ENCODE measurements around the gene VPS8.
"Not testable (repeated sequence)": the region's sequence is repeated elsewhere in the genome, so short reads cannot be mapped to it uniquely, and the experiment has no call there.

VPS8 gene

GRCh38 chr3:184932777-184933176 lies 120.8 kb downstream of the VPS8 start:
- DNase-seq: no peak

- no peak for DNase-seq
Observed at GRCh38 chr3:184937611-184938010, 125.6 kb downstream of the VPS8 start.

DNA sequence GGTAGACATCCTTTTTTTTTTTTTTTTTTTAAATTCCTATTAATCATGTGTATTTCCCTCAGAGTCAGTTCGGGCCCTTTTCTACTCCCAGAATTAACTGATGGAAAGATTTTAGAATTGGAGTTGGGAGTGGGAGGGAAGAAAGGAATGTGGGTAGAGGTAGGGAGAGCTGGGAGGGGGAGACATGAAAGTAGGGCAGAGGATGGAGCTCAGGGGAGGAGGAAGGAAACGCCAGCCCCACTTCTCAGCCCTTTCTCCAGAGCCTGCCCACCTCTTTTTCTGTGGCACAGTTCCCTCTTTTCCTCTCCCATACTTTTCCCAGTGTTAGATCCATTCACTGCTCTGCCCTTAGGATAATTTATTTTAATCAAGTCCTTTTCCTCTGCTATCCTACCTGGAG lies 129.4 kb downstream of the VPS8 start:
- DNase-seq: no peak

GRCh38 chr3:184942735-184943134 lies 130.8 kb downstream of the VPS8 start:
- no peak for DNase-seq

GRCh38 chr3:184944241-184944640 lies 132.3 kb downstream of the VPS8 start:
- DNase-seq: no peak

DNA sequence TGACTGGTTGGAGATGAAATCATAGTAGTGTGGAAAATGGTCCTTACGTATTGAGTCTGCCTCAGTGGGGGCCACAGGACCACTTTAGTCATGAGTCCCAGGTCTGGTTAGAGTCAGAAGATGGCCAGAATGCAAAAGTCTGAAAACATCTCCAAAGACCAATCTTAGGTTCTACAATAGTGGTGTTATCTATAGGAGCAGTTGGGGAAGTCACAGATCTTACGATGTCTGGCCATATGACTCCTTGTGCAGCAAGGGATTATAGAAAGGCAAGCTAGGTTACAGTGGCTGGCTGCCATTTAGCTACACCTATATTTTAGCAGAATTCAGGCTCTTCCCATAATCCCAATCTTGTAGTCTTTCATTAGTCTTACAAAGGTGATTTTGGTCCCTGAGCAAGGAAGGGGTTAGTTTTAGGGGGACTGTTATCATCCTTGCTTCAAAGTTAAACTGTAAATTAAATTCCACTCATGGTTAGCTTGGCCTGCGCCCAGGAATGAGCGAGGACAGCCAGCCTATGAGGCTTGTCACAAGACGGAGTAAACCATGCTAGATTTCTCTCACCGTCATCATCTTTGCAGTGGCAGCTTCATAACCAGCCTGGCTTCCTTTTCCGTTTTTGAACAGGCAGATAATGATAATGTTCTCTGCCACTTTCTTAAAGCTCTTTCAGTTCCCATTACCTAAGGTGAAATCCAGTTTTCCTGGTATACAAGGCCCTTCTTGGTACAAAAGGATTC lies 134.1 kb downstream of the VPS8 start:
- DNase-seq: no peak

- no peak for DNase-seq
Observed at GRCh38 chr3:184946917-184947316, 135.0 kb downstream of the VPS8 start.

- no peak for DNase-seq
Observed at GRCh38 chr3:184949251-184949965, 137.4 kb downstream of the VPS8 start.

- DNase-seq: not testable (repeated sequence)
Observed at GRCh38 chr3:184950816-184951215, 138.8 kb downstream of the VPS8 start.

- DNase-seq: no peak
Observed at GRCh38 chr3:184952671-184953070, 140.7 kb downstream of the VPS8 start.

DNA sequence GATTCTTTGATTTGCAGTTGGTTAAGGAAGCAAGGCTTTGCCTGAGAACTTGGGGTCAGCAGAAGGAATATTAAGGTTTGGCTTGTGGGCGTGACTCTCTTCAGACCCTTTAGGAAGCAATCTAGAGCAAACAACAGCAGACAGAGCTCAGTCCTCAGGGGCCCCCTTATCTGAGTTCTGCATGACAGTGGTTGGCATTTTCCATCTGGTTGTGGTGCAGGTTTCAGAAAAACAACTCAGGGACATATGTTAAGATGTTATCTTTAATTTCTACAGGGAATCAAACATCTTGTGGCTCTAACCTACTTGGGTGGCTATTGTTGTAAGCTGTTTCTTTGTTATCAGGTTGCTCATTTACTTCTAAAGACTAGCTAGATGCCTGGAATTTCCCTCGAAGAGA lies 141.4 kb downstream of the VPS8 start:
- DNase-seq: no peak

GRCh38 chr3:184954251-184954650 lies 142.3 kb downstream of the VPS8 start:
- no peak for DNase-seq

GRCh38 chr3:184954851-184955250 lies 142.9 kb downstream of the VPS8 start:
- DNase-seq: not testable (repeated sequence)

DNA sequence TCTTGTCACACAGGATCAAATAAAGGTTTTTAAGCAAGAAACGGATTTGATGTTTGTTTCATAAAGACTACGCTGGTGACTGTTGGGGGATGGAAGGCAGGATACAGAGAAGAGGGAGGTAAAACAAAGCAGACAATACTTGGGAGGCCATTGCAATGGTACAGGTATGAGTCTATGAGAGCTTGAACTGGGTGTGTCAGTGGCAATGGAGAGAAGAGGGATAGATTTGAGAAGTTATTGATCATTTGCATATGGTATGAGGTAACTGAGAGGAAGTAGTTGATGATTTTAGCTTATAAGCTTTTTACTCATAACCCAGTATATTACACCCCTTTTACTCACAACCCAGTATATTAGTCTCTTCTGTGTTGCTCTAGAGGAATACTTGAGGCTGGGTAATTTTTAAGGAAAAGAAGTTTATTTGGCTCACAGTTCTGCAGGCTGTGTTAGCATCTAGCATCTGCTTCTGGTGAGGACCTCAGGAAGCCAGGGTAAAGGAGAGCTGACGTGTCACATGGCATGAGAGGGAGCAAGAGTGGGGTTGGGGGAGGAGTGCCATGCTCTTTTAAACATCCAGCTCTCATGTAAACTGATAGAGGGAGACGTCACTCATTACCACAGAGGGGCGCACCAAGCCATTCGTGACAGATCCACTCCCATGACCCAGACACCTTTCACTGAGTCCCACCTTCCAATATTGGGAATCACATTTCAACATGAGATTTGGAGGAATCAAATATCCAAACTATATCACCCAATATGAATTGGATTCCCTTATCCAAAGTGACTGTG lies 153.9 kb downstream of the VPS8 start:
- DNase-seq: no peak

DNA sequence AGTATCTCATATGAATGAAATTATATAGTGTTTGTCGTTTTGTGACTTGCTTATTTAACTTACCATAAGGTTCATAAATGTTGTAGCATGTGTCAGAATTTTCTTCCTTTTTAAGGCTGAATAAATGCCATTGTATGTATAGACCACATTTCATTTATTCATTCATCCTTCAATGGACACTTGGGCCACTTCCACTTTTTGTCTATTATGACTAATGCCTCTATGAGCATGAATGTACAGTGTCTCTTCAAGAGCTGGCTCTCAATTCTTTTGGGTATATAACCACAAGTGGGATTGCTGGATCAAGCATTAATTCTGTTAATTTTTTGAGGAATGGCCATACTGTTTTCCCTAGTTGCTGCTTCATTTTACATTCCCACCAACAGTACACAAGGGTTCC lies 156.1 kb downstream of the VPS8 start:
- no peak for DNase-seq

DNA sequence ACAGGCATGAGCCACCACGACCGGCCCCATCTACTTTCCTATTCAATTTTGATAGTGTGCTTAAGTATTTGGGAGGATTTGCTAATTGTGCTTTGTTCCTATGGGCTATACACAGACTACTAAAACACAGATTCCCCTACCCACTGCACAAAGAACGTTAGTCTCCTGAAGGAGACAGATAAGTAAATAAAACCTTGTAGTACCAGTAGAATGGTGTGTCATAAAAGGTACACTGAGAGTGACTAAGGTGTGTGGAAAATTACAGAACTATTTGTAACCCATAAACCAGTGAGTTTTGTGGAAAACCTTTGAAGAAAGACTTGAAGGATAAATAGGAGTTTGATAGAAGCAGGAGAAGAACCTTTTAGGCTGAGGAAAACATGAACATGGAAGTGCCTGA lies 158.2 kb downstream of the VPS8 start:
- DNase-seq: no peak

DNA sequence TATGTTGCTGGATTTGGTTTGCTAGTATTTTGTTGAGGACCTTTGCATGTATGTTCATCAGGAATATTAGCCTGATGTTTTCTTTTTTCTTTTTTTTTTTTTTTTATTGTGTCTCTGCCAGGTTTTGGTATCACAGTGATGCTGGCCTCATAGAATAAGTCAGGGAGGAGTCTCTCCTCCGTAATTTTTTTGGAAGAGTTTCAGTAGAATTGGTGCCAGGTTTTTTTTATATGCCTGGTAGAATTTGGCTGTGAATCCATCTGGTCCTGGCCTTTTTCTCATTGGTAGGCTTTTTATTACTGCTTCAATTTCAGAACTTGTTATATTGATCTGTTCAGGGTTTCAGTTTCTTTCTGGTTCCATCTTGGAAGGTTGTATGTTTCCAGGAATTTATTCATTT lies 165.8 kb downstream of the VPS8 start:
- no peak for DNase-seq

- no peak for DNase-seq
Observed at GRCh38 chr3:184981071-184981470, 169.1 kb downstream of the VPS8 start.

GRCh38 chr3:184982076-184982475 lies 170.1 kb downstream of the VPS8 start:
- no peak for DNase-seq

DNA sequence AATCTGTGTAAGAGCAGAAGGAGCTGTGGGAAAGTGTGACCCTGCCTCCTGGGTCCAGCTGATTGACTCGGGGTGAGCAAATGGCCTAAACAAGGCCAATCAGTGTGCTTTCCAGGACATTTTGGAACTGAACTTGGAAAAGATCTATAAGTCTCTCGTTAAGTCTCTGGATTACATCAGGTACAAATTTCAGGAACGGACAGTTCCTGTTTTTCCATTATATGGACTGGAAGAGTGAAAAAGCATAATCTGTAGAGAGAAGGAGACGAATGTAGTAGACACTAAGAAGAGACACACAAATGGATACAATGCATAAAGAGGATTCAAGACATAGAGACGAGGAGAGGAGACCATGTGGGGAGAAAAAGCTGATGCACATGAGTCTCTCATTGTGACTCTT lies 173.6 kb downstream of the VPS8 start:
- DNase-seq: no peak

DNA sequence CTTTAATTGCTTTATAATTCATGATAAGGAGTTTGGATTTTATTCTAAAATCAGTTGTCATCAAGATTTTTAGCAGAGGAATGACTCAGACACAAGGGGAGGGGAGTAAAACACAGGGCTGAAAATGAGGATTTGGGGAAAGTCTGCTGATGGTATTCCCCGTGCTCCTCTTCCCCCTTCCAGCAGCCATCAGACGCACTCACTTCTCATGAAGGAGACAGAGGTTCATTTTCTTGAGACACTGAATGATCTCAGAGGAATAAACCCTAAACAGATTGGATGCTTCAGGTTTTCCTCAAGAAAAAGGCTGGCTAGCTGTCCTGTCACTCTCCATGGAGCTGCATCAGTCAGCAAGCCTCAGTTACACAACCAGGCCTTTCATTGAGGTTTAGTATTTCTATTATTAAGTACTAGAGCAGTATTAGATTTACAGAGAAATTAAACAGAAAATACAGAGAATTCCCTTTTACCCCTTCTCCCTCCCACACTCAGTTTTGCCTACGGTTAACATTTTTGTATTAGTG lies 174.5 kb downstream of the VPS8 start:
- no peak for DNase-seq

GRCh38 chr3:184993394-184993793 lies 181.4 kb downstream of the VPS8 start:
- no peak for DNase-seq

GRCh38 chr3:185003876-185004275 lies 191.9 kb downstream of the VPS8 start:
- not testable (repeated sequence) for DNase-seq

GRCh38 chr3:185009650-185010049 lies 197.7 kb downstream of the VPS8 start:
- DNase-seq: no peak

Measured in activated CD4-positive, alpha-beta T cell treated with anti-CD3 and anti-CD28 coated beads, Interleukin-2, Interleukin-6, amounts not matched to agents 100 ng/mL and 50 ng/mL, durations not matched to agents 16 hours and 8 hours (primary cell).